Panc1 (cell line): ENCODE measurements around the gene RGS4.

Source experiments
- SIN3A ChIP-seq: IDR thresholded peaks from 2 replicates; pipeline ENCODE4 v1.6.1; 2012; ENCODE audit warnings: low read depth, mild to moderate bottlenecking, low read length, moderate library complexity, borderline replicate concordance; ENCODE audit not compliant: insufficient read depth
- TCF7L2 ChIP-seq: IDR thresholded peaks from 2 replicates; pipeline ENCODE4 v1.6.1; 2011; ENCODE audit warnings: mild to moderate bottlenecking, low read depth, low read length, inconsistent platforms
- TF ChIP-seq, protein P1 (sequence below): fragments of 450-650 bp; IDR thresholded peaks from 2 replicates; pipeline ENCODE4 v1.5.1; 2017; ENCODE audit warnings: mild to moderate bottlenecking
- TF ChIP-seq, protein P2 (sequence below), 2 experiments: IDR thresholded peaks; 2 replicates each; pipeline ENCODE4 v1.6.1; 2011 to 2012; ENCODE audit warnings: low read depth in 2 of 2, control low read depth in 1 of 2, low read length in 1 of 2, mild to moderate bottlenecking in 1 of 2, moderate library complexity in 1 of 2; ENCODE audit not compliant: insufficient read depth in 1 of 2

DNA sequence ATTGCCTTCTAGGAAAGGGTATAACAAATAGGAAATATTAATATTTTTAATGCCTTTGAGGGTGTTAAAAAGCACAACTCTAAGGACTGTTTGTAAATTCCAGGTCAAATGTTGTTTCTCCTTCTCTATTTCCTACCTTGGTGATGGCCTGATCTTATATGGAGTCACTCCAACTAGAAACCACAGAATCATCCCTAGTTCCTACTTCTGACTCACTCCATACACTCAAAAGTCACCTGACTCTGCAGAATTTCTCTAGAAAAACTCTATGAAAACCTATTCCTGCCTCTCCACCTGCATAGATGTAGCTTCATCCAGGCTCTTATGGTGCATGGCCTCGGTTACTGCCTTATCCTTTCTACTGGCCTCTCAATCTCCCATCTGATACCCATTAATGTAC lies 14.5 kb downstream of the RGS4 start:
- TF ChIP-seq, protein P1, sequence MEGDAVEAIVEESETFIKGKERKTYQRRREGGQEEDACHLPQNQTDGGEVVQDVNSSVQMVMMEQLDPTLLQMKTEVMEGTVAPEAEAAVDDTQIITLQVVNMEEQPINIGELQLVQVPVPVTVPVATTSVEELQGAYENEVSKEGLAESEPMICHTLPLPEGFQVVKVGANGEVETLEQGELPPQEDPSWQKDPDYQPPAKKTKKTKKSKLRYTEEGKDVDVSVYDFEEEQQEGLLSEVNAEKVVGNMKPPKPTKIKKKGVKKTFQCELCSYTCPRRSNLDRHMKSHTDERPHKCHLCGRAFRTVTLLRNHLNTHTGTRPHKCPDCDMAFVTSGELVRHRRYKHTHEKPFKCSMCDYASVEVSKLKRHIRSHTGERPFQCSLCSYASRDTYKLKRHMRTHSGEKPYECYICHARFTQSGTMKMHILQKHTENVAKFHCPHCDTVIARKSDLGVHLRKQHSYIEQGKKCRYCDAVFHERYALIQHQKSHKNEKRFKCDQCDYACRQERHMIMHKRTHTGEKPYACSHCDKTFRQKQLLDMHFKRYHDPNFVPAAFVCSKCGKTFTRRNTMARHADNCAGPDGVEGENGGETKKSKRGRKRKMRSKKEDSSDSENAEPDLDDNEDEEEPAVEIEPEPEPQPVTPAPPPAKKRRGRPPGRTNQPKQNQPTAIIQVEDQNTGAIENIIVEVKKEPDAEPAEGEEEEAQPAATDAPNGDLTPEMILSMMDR, result no peak
- TF ChIP-seq, protein P2, sequence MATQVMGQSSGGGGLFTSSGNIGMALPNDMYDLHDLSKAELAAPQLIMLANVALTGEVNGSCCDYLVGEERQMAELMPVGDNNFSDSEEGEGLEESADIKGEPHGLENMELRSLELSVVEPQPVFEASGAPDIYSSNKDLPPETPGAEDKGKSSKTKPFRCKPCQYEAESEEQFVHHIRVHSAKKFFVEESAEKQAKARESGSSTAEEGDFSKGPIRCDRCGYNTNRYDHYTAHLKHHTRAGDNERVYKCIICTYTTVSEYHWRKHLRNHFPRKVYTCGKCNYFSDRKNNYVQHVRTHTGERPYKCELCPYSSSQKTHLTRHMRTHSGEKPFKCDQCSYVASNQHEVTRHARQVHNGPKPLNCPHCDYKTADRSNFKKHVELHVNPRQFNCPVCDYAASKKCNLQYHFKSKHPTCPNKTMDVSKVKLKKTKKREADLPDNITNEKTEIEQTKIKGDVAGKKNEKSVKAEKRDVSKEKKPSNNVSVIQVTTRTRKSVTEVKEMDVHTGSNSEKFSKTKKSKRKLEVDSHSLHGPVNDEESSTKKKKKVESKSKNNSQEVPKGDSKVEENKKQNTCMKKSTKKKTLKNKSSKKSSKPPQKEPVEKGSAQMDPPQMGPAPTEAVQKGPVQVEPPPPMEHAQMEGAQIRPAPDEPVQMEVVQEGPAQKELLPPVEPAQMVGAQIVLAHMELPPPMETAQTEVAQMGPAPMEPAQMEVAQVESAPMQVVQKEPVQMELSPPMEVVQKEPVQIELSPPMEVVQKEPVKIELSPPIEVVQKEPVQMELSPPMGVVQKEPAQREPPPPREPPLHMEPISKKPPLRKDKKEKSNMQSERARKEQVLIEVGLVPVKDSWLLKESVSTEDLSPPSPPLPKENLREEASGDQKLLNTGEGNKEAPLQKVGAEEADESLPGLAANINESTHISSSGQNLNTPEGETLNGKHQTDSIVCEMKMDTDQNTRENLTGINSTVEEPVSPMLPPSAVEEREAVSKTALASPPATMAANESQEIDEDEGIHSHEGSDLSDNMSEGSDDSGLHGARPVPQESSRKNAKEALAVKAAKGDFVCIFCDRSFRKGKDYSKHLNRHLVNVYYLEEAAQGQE (IDR thresholded peaks at IDR 0.05; ENCODE audit: insufficient read depth in 1 of 2, low read depth in 2 of 2, low read length in 1 of 2), result no peak
- TF ChIP-seq TCF7L2 (no peak), SIN3A (no peak)
